Astrocyte (in vitro differentiated cells and primary cell): ENCODE results near the gene PLCH1. TPM values are rescaled to one million over a fixed set of nuclear protein-coding genes. Genes with fewer than 3 reads are reported as not detected.

Source experiments
- DNase-seq: peaks from one replicate; pipeline ENCODE4 v3.0.0-alpha.2; 2010; ENCODE audit warnings: low read depth
- FAIRE-seq: peaks from 2 replicates; lab custom pipeline; 2011; peaks lifted over from hg19 to GRCh38; lab: Jason Lieb, UNC
- H2AFZ ChIP-seq: 2 replicates; pipeline ENCODE4 v1.6.0; 2012; ENCODE audit warnings: low read depth, low read length, inconsistent platforms
- H3K27ac ChIP-seq: 2 replicates; pipeline ENCODE4 v1.5.1; 2011; ENCODE audit warnings: low read depth, low read length, inconsistent platforms
- H3K27me3 ChIP-seq: 2 replicates; pipeline ENCODE4 v1.6.0; 2011; ENCODE audit warnings: low read length, inconsistent platforms; ENCODE audit not compliant: insufficient read depth
- H3K36me3 ChIP-seq: 2 replicates; pipeline ENCODE4 v1.5.1; 2011; ENCODE audit warnings: low read length, inconsistent platforms; ENCODE audit not compliant: insufficient read depth
- H3K4me1 ChIP-seq: 2 replicates; pipeline ENCODE4 v1.5.1; 2011; ENCODE audit warnings: low read length, inconsistent platforms; ENCODE audit not compliant: insufficient read depth
- H3K4me2 ChIP-seq: 2 replicates; pipeline ENCODE4 v1.6.0; 2012; ENCODE audit warnings: low read length, inconsistent platforms
- H3K4me3 ChIP-seq: 2 replicates; pipeline ENCODE4 v1.5.1; 2011; ENCODE audit warnings: low read depth, mild to moderate bottlenecking, low read length, inconsistent platforms; ENCODE audit not compliant: insufficient read depth
- H3K79me2 ChIP-seq: 2 replicates; pipeline ENCODE4 v1.6.0; 2012; ENCODE audit warnings: mild to moderate bottlenecking, low read length, inconsistent platforms; ENCODE audit not compliant: insufficient read depth
- H3K9ac ChIP-seq: 2 replicates; pipeline ENCODE4 v1.6.0; 2012; ENCODE audit warnings: mild to moderate bottlenecking, low read length, inconsistent platforms
- H3K9me3 ChIP-seq: 2 replicates; pipeline ENCODE4 v1.5.1; 2012; ENCODE audit warnings: low read depth, mild to moderate bottlenecking, low read length, inconsistent platforms; ENCODE audit not compliant: insufficient read depth
- H4K20me1 ChIP-seq: 2 replicates; pipeline ENCODE4 v1.6.0; 2012; ENCODE audit warnings: low read length, inconsistent platforms; ENCODE audit not compliant: insufficient read depth
- H3K27ac Mint-ChIP-seq: one replicate; pipeline ENCODE4 v1.8.0; 2021; ENCODE audit warnings: mild to moderate bottlenecking, mixed read lengths; ENCODE audit not compliant: unreplicated experiment
- H3K27me3 Mint-ChIP-seq: one replicate; pipeline ENCODE4 v1.8.0; 2021; ENCODE audit warnings: low read depth, mixed read lengths; ENCODE audit not compliant: unreplicated experiment
- H3K36me3 Mint-ChIP-seq: one replicate; pipeline ENCODE4 v1.8.0; 2021; ENCODE audit warnings: low read depth, mixed read lengths; ENCODE audit not compliant: unreplicated experiment
- H3K4me1 Mint-ChIP-seq: one replicate; pipeline ENCODE4 v1.8.0; 2021; ENCODE audit warnings: low read depth, mixed read lengths; ENCODE audit not compliant: unreplicated experiment
- H3K4me3 Mint-ChIP-seq: one replicate; pipeline ENCODE4 v1.8.0; 2021; ENCODE audit warnings: mild to moderate bottlenecking, moderate library complexity, mixed read lengths; ENCODE audit not compliant: unreplicated experiment
- H3K9me3 Mint-ChIP-seq: one replicate; pipeline ENCODE4 v1.8.0; 2021; ENCODE audit warnings: mild to moderate bottlenecking, mixed read lengths; ENCODE audit not compliant: unreplicated experiment
- EZH2 ChIP-seq: IDR thresholded peaks from 2 replicates; pipeline ENCODE4 v1.6.1; 2012; ENCODE audit warnings: mild to moderate bottlenecking, low read length, inconsistent platforms; ENCODE audit not compliant: insufficient read depth
- total RNA-seq: library from RNA; stranded (reverse); gene quantifications from 2 replicates; pipeline ENCODE4 v1.2.1, GENCODE V29; 2021
- TF ChIP-seq, protein P1 (sequence below): IDR thresholded peaks from 2 replicates; pipeline ENCODE4 v1.5.1; 2011; ENCODE audit warnings: low read depth, mild to moderate bottlenecking, inconsistent platforms, low read length, moderate library complexity; ENCODE audit not compliant: insufficient read depth

Gene PLCH1
- total RNA-seq, 1 donor from 2014 or later = 1.2 TPM

DNA sequence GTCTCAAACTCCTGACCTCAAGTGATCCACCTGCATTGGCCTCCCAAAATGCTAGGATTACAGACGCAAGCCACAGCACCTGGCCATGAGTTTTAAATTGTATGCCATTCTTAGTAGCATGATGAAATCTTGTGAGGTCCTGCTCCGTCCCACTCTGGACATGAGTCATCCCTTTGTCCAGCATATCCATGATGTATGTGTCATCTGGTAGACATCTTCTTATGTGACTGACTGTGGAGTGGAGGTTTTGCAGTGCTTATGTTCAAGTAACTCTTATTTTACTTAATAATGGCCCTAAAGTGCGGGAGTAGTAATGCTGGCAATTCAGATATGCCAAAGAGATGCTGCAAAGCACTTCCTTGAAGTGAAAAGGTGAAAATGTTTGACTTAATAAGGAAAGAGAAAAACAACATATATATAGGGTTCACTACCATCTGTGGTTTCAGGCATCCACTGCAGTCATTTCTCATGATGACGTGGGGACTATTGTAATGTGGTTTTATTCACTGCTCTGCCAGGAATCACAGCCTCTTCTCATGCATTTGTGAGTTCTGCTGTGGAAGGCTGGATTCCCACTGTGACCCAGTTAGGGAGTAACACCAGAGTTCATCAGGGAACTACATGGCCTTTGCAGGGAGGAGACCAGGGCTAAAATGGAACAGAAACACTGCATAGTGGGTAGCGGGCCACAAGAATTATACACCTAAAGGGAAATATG, 246.8 kb downstream of the PLCH1 start:
- no peaks in the 10 kb centered on the region for H3K9me3 Mint-ChIP-seq

GRCh38 chr3:155496206-155496605, 248.7 kb downstream of the PLCH1 start:
- peaks cover 7% of the 10 kb centered on the region for H3K4me1 Mint-ChIP-seq
- no peaks in the 10 kb centered on the region for H3K27me3 Mint-ChIP-seq
- no peak overlapping the region for H3K27ac Mint-ChIP-seq
- Histone ChIP-seq H2AFZ (no peak overlapping the region), H3K79me2 (no peaks in the 10 kb centered on the region), H3K4me3 (no peak overlapping the region), H3K27ac (no peak overlapping the region), H4K20me1 (no peaks in the 10 kb centered on the region), H3K27me3 (no peaks in the 10 kb centered on the region), H3K4me2 (no peak overlapping the region), H3K36me3 (no peaks in the 10 kb centered on the region), H3K4me1 (peaks cover 9% of the 10 kb centered on the region), H3K9me3 (no peaks in the 10 kb centered on the region), H3K9ac (no peak overlapping the region)
- DNase-seq (no peak), FAIRE-seq (no peak)
- no peak overlapping the region for H3K4me3 Mint-ChIP-seq
- H3K9me3 Mint-ChIP-seq = no peaks in the 10 kb centered on the region
- TF ChIP-seq, protein P1, sequence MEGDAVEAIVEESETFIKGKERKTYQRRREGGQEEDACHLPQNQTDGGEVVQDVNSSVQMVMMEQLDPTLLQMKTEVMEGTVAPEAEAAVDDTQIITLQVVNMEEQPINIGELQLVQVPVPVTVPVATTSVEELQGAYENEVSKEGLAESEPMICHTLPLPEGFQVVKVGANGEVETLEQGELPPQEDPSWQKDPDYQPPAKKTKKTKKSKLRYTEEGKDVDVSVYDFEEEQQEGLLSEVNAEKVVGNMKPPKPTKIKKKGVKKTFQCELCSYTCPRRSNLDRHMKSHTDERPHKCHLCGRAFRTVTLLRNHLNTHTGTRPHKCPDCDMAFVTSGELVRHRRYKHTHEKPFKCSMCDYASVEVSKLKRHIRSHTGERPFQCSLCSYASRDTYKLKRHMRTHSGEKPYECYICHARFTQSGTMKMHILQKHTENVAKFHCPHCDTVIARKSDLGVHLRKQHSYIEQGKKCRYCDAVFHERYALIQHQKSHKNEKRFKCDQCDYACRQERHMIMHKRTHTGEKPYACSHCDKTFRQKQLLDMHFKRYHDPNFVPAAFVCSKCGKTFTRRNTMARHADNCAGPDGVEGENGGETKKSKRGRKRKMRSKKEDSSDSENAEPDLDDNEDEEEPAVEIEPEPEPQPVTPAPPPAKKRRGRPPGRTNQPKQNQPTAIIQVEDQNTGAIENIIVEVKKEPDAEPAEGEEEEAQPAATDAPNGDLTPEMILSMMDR = no peak
- no peak for TF ChIP-seq EZH2
- H3K36me3 Mint-ChIP-seq = no peaks in the 10 kb centered on the region

More for the DNA sequence above, 246.8 kb downstream of the PLCH1 start:
- no peaks in the 10 kb centered on the region for H3K79me2 ChIP-seq
- peak overlapping the region; percentile 37 for H2AFZ ChIP-seq
- no peaks in the 10 kb centered on the region for H3K36me3 ChIP-seq
- peak overlapping the region; percentile 69 for H3K4me2 ChIP-seq
- H3K27ac Mint-ChIP-seq = peak overlapping the region; percentile 96
- peak; percentile 96 for DNase-seq
- H3K27ac ChIP-seq = peak overlapping the region; percentile 89
- peaks cover 9% of the 10 kb centered on the region for H3K4me1 ChIP-seq
- no peaks in the 10 kb centered on the region for H4K20me1 ChIP-seq
- peak overlapping the region; percentile 37 for H3K9ac ChIP-seq
- H3K9me3 ChIP-seq = no peaks in the 10 kb centered on the region
- H3K36me3 Mint-ChIP-seq = no peaks in the 10 kb centered on the region
- TF ChIP-seq, protein P1 = no peak
- TF ChIP-seq EZH2 = no peak
- H3K27me3 Mint-ChIP-seq = no peaks in the 10 kb centered on the region
- H3K27me3 ChIP-seq = no peaks in the 10 kb centered on the region
- peaks cover 7% of the 10 kb centered on the region for H3K4me1 Mint-ChIP-seq
- peak; percentile 84 for FAIRE-seq
- no peak overlapping the region for H3K4me3 ChIP-seq
- H3K4me3 Mint-ChIP-seq = no peak overlapping the region

GRCh38 chr3:155495387-155495786, 249.5 kb downstream of the PLCH1 start:
- no peak for TF ChIP-seq EZH2
- TF ChIP-seq, protein P1 = no peak
- H3K27me3 ChIP-seq = no peaks in the 10 kb centered on the region
- no peak for FAIRE-seq
- no peak overlapping the region for H3K4me2 ChIP-seq
- peak overlapping the region; percentile 9 for H2AFZ ChIP-seq
- H3K9me3 ChIP-seq = no peaks in the 10 kb centered on the region
- Mint-ChIP-seq H3K4me1 (peaks cover 7% of the 10 kb centered on the region), H3K4me3 (no peak overlapping the region), H3K27me3 (no peaks in the 10 kb centered on the region), H3K27ac (no peak overlapping the region), H3K36me3 (no peaks in the 10 kb centered on the region), H3K9me3 (no peaks in the 10 kb centered on the region)
- peaks cover 9% of the 10 kb centered on the region for H3K4me1 ChIP-seq
- no peak overlapping the region for H3K27ac ChIP-seq
- no peak overlapping the region for H3K9ac ChIP-seq
- peak; percentile 40 for DNase-seq
- no peak overlapping the region for H3K4me3 ChIP-seq
- H3K36me3 ChIP-seq = no peaks in the 10 kb centered on the region
- no peaks in the 10 kb centered on the region for H3K79me2 ChIP-seq
- H4K20me1 ChIP-seq = no peaks in the 10 kb centered on the region
